GM23338 (cell line): ENCODE measurements around the gene KCNMB2. TPM values are rescaled to one million over a fixed set of nuclear protein-coding genes. Genes with fewer than 3 reads are reported as not detected.

Source experiments
- ATAC-seq: fragments of 200-7000 bp; cut with Tn5 transposase; 3 replicates; pipeline ENCODE4 v1.9.1; 2020
- DNase-seq: peaks from one replicate; pipeline ENCODE4 v3.0.0-alpha.2; 2015; ENCODE audit warnings: low spot score
- H2AFZ ChIP-seq: fragments of 200-600 bp; sonication (generic); 2 replicates; pipeline ENCODE4 v1.8.0; 2016; ENCODE audit warnings: antibody characterized with exemption, mild to moderate bottlenecking, moderate library complexity
- H3F3A ChIP-seq: fragments of 200-600 bp; sonication (generic); replicated peaks from 2 replicates; pipeline ENCODE4 v1.8.0; 2017; ENCODE audit warnings: antibody characterized with exemption, mixed run types, low read depth
- H3K27ac ChIP-seq: fragments of 200-600 bp; sonication (generic); 2 replicates; pipeline ENCODE4 v1.6.1; 2016; ENCODE audit warnings: low read depth
- H3K27me3 ChIP-seq: fragments of 200-600 bp; sonication (generic); 2 replicates; pipeline ENCODE4 v1.8.0; 2016; ENCODE audit warnings: mild to moderate bottlenecking, mixed run types, moderate library complexity; ENCODE audit not compliant: insufficient read depth
- H3K36me3 ChIP-seq: fragments of 200-600 bp; sonication (generic); 2 replicates; pipeline ENCODE4 v1.8.0; 2016; ENCODE audit warnings: mild to moderate bottlenecking; ENCODE audit not compliant: insufficient read depth
- H3K4me1 ChIP-seq: fragments of 200-600 bp; sonication (generic); 2 replicates; pipeline ENCODE4 v1.8.0; 2016; ENCODE audit warnings: mild to moderate bottlenecking, moderate library complexity; ENCODE audit not compliant: insufficient read depth
- H3K4me2 ChIP-seq: fragments of 200-600 bp; sonication (generic); 2 replicates; pipeline ENCODE4 v1.7.1; 2017; ENCODE audit warnings: mixed run types
- H3K4me3 ChIP-seq: fragments of 200-600 bp; sonication (generic); 2 replicates; pipeline ENCODE4 v1.6.1; 2016; ENCODE audit warnings: mixed run types
- H3K79me2 ChIP-seq: fragments of 200-600 bp; sonication (generic); replicated peaks from 2 replicates; pipeline ENCODE4 v1.8.0; 2017; ENCODE audit warnings: mild to moderate bottlenecking; ENCODE audit not compliant: insufficient read depth
- H3K9me2 ChIP-seq: fragments of 200-600 bp; sonication (generic); 2 replicates; pipeline ENCODE4 v1.8.0; 2017; ENCODE audit not compliant: insufficient read depth
- H4K20me1 ChIP-seq: fragments of 200-600 bp; sonication (generic); replicated peaks from 2 replicates; pipeline ENCODE4 v1.8.0; 2017; ENCODE audit warnings: mild to moderate bottlenecking; ENCODE audit not compliant: insufficient read depth
- H3K27ac Mint-ChIP-seq: 2 replicates; pipeline ENCODE4 v1.8.0; 2020; ENCODE audit warnings: inconsistent platforms, mild to moderate bottlenecking, moderate library complexity, mixed read lengths
- H3K27me3 Mint-ChIP-seq: 3 replicates; pipeline ENCODE4 v1.8.0; 2022; ENCODE audit warnings: low read depth, mild to moderate bottlenecking, moderate library complexity, mixed read lengths, inconsistent platforms; ENCODE audit not compliant: insufficient read depth, poor library complexity
- H3K36me3 Mint-ChIP-seq: 3 replicates; pipeline ENCODE4 v1.8.0; 2021; ENCODE audit warnings: low read depth, mild to moderate bottlenecking, inconsistent platforms, moderate library complexity, mixed read lengths
- H3K4me1 Mint-ChIP-seq: 3 replicates; pipeline ENCODE4 v1.8.0; 2020; ENCODE audit warnings: mild to moderate bottlenecking, inconsistent platforms, mixed read lengths
- H3K4me3 Mint-ChIP-seq: 3 replicates; pipeline ENCODE4 v1.8.0; 2021; ENCODE audit warnings: moderate library complexity, mild to moderate bottlenecking, inconsistent platforms, mixed read lengths
- H3K9me3 Mint-ChIP-seq: 3 replicates; pipeline ENCODE4 v1.8.0; 2020; ENCODE audit warnings: moderate library complexity, mild to moderate bottlenecking, inconsistent platforms, mixed read lengths
- CREB1 ChIP-seq: fragments of 250-450 bp; sonication (Bioruptor Pico); IDR thresholded peaks from 2 replicates; pipeline ENCODE4 v1.5.0; 2020; ENCODE audit warnings: low read depth, mild to moderate bottlenecking, moderate library complexity
- CTCF ChIP-seq, 2 experiments: fragments of 200-600 bp in 1 of 2; sonication (generic) in 1 of 2; conservative IDR thresholded peaks; 2 replicates each; pipeline versions ENCODE4 v1.5.1 to v1.6.1; 2016 to 2017; ENCODE audit warnings: antibody characterized with exemption in 2 of 2, low read depth in 2 of 2, mild to moderate bottlenecking in 2 of 2, moderate library complexity in 1 of 2
- ETS1 ChIP-seq: IDR thresholded peaks from 2 replicates; pipeline ENCODE4 v1.6.1; 2016; ENCODE audit warnings: antibody characterized with exemption
- EZH2 ChIP-seq: fragments of 200-600 bp; sonication (generic); IDR thresholded peaks from one replicate; pipeline ENCODE4 v1.8.0; 2017; ENCODE audit warnings: antibody characterized with exemption, mild to moderate bottlenecking, low read depth; ENCODE audit not compliant: unreplicated experiment
- EZH2phosphoT487 ChIP-seq: fragments of 200-600 bp; sonication (generic); IDR thresholded peaks from one replicate; pipeline ENCODE4 v1.8.1; 2018; ENCODE audit warnings: antibody characterized with exemption; ENCODE audit not compliant: unreplicated experiment
- JUNB ChIP-seq: IDR thresholded peaks from one replicate; pipeline ENCODE4 v1.6.1; 2016; ENCODE audit warnings: antibody characterized with exemption; ENCODE audit not compliant: unreplicated experiment
- NANOG ChIP-seq: IDR thresholded peaks from 2 replicates; pipeline ENCODE4 v1.6.1; 2016; ENCODE audit warnings: antibody characterized with exemption, borderline replicate concordance
- POLR2AphosphoS5 ChIP-seq: IDR thresholded peaks from 2 replicates; pipeline ENCODE4 v1.6.1; 2016; ENCODE audit warnings: antibody characterized with exemption, low read depth
- REST ChIP-seq: IDR thresholded peaks from one replicate; pipeline ENCODE4 v1.6.1; 2018; ENCODE audit warnings: antibody characterized with exemption; ENCODE audit not compliant: unreplicated experiment
- STAT1 ChIP-seq: IDR thresholded peaks from one replicate; pipeline ENCODE4 v1.6.1; 2016; ENCODE audit warnings: antibody characterized with exemption; ENCODE audit not compliant: unreplicated experiment
- ZNF114 ChIP-seq: fragments of 250-450 bp; sonication (Bioruptor Pico); IDR thresholded peaks from 2 replicates; pipeline ENCODE4 v1.5.0; 2020; ENCODE audit warnings: mild to moderate bottlenecking, moderate library complexity
- ZNF331 ChIP-seq: fragments of 250-450 bp; sonication (Bioruptor Pico); IDR thresholded peaks from 2 replicates; pipeline ENCODE4 v1.5.0; 2020; ENCODE audit warnings: low read depth, mild to moderate bottlenecking, moderate library complexity
- polyA plus RNA-seq: library from polyadenylated mRNA; unstranded; fragments of >200 nt; fragmentation: Nextera tagmentation; extraction: Ambion mirVana; gene quantifications from 2 replicates; pipeline ENCODE4 v1.2.1, GENCODE V29; 2016
- total RNA-seq: library from RNA; depleted of rRNA; stranded (reverse); fragments of >200 nt; shearing (Covaris generic); gene quantifications from 2 replicates; pipeline ENCODE4 v1.2.3, GENCODE V29; 2014

The KCNMB2 gene
- total and polyA plus RNA-seq, 2 experiments from 2014 or later: 0.53 TPM; not detected in 1

GRCh38 chr3:178597371-178597770, 61.1 kb downstream of the KCNMB2 start:
- H3K27me3 Mint-ChIP-seq: peaks cover 5% of the 10 kb centered on the region
- Histone ChIP-seq H4K20me1 (no peaks in the 10 kb centered on the region), H2AFZ (no peak overlapping the region), H3F3A (no peaks in the 10 kb centered on the region), H3K4me3 (no peak overlapping the region), H3K9me2 (peaks cover 14% of the 10 kb centered on the region; the same call in 1 of the 2 replicates), H3K79me2 (no peaks in the 10 kb centered on the region), H3K36me3 (no peaks in the 10 kb centered on the region), H3K4me2 (no peak overlapping the region), H3K27ac (no peak overlapping the region), H3K27me3 (no peaks in the 10 kb centered on the region), H3K4me1 (peaks cover 10% of the 10 kb centered on the region)
- no peak overlapping the region for H3K4me3 Mint-ChIP-seq
- no peaks in the 10 kb centered on the region for H3K36me3 Mint-ChIP-seq
- no peak for TF ChIP-seq JUNB
- TF ChIP-seq POLR2AphosphoS5: no peak
- ATAC-seq (no peak), DNase-seq (no peak)
- no peak overlapping the region for H3K27ac Mint-ChIP-seq
- peaks cover 8% of the 10 kb centered on the region for H3K4me1 Mint-ChIP-seq
- no peaks in the 10 kb centered on the region; the same call in 2 of the 3 replicates for H3K9me3 Mint-ChIP-seq

- Histone ChIP-seq H3K27me3 (no peaks in the 10 kb centered on the region), H3K79me2 (no peaks in the 10 kb centered on the region), H2AFZ (no peak overlapping the region), H3K4me1 (peaks cover 14% of the 10 kb centered on the region), H3F3A (no peaks in the 10 kb centered on the region), H3K9me2 (peaks cover 5% of the 10 kb centered on the region; the same call in 1 of the 2 replicates), H3K4me2 (no peak overlapping the region), H4K20me1 (no peaks in the 10 kb centered on the region), H3K4me3 (no peak overlapping the region), H3K27ac (no peak overlapping the region), H3K36me3 (no peaks in the 10 kb centered on the region)
- peaks cover 13% of the 10 kb centered on the region for H3K4me1 Mint-ChIP-seq
- H3K36me3 Mint-ChIP-seq: no peaks in the 10 kb centered on the region
- no peak overlapping the region for H3K4me3 Mint-ChIP-seq
- H3K27ac Mint-ChIP-seq: no peak overlapping the region
- H3K9me3 Mint-ChIP-seq: no peaks in the 10 kb centered on the region; the same call in 2 of the 3 replicates
- ATAC-seq (no peak), DNase-seq (no peak)
- H3K27me3 Mint-ChIP-seq: peaks cover 2% of the 10 kb centered on the region
- no peak for TF ChIP-seq CTCF (conservative IDR thresholded peaks at IDR 0.05; ENCODE audit: low read depth in 2 of 2)
- TF ChIP-seq ZNF114 (CRISPR knock-in tag): no peak
- TF ChIP-seq NANOG: no peak
- TF ChIP-seq ETS1: no peak
- TF ChIP-seq JUNB: no peak
These were observed 66.6 kb downstream of the KCNMB2 start for GRCh38 chr3:178602856-178603255.

GRCh38 chr3:178603735-178604134, 67.5 kb downstream of the KCNMB2 start:
- no peaks in the 10 kb centered on the region for H3F3A ChIP-seq
- Mint-ChIP-seq H3K27me3 (no peaks in the 10 kb centered on the region), H3K9me3 (no peaks in the 10 kb centered on the region; the same call in 1 of the 3 replicates), H3K36me3 (no peaks in the 10 kb centered on the region), H3K4me1 (peaks cover 13% of the 10 kb centered on the region), H3K4me3 (no peak overlapping the region), H3K27ac (no peak overlapping the region)
- H3K27ac ChIP-seq: no peak overlapping the region
- no peak for ATAC-seq
- H3K4me3 ChIP-seq: no peak overlapping the region
- H2AFZ ChIP-seq: no peak overlapping the region
- H3K79me2 ChIP-seq: no peaks in the 10 kb centered on the region
- H3K36me3 ChIP-seq: no peaks in the 10 kb centered on the region
- no peaks in the 10 kb centered on the region for H4K20me1 ChIP-seq
- no peak overlapping the region for H3K4me2 ChIP-seq
- DNase-seq: no peak
- H3K27me3 ChIP-seq: no peaks in the 10 kb centered on the region
- no peak for TF ChIP-seq EZH2
- no peak for TF ChIP-seq CREB1 (CRISPR knock-in tag)
- TF ChIP-seq STAT1: no peak
- TF ChIP-seq ZNF331 (CRISPR knock-in tag): no peak
- no peak for TF ChIP-seq NANOG
- TF ChIP-seq REST: no peak
- no peak for TF ChIP-seq EZH2phosphoT487
- peaks cover 5% of the 10 kb centered on the region; the same call in 1 of the 2 replicates for H3K9me2 ChIP-seq
- peaks cover 14% of the 10 kb centered on the region for H3K4me1 ChIP-seq
